Osteocyte (in vitro differentiated cells): ENCODE results near the gene EPN3. TPM values are rescaled to one million over a fixed set of nuclear protein-coding genes. Genes with fewer than 3 reads are reported as not detected.

Experiments used
- DNase-seq: peaks from one replicate; pipeline ENCODE4 v3.0.0; 2021; ENCODE audit warnings: mixed read lengths; ENCODE audit not compliant: unreplicated experiment; ENCODE audit errors: extremely low spot score
- H3K27ac Mint-ChIP-seq: one replicate; pipeline ENCODE4 v1.8.0; 2021; ENCODE audit warnings: mild to moderate bottlenecking, mixed read lengths; ENCODE audit not compliant: unreplicated experiment
- H3K27me3 Mint-ChIP-seq: one replicate; pipeline ENCODE4 v1.8.0; 2021; ENCODE audit warnings: mixed read lengths; ENCODE audit not compliant: unreplicated experiment
- H3K36me3 Mint-ChIP-seq: one replicate; pipeline ENCODE4 v1.8.0; 2021; ENCODE audit warnings: mixed read lengths; ENCODE audit not compliant: unreplicated experiment
- H3K4me1 Mint-ChIP-seq: one replicate; pipeline ENCODE4 v1.8.0; 2021; ENCODE audit warnings: mixed read lengths; ENCODE audit not compliant: unreplicated experiment
- H3K4me3 Mint-ChIP-seq: one replicate; pipeline ENCODE4 v1.8.0; 2021; ENCODE audit warnings: mild to moderate bottlenecking, moderate library complexity, mixed read lengths; ENCODE audit not compliant: unreplicated experiment
- H3K9me3 Mint-ChIP-seq: one replicate; pipeline ENCODE4 v1.8.0; 2021; ENCODE audit warnings: mixed read lengths; ENCODE audit not compliant: unreplicated experiment
- CTCF ChIP-seq: fragments of 200-600 bp; sonication (generic); IDR thresholded peaks from 2 replicates; pipeline ENCODE4 v1.5.0; 2021; ENCODE audit warnings: antibody characterized with exemption, mild to moderate bottlenecking, moderate library complexity
- total RNA-seq: library from RNA; stranded (reverse); gene quantifications from 2 replicates; pipeline ENCODE4 v1.2.1, GENCODE V29; 2021

Gene EPN3
- total RNA-seq, 1 donor from 2014 or later = not detected

DNA sequence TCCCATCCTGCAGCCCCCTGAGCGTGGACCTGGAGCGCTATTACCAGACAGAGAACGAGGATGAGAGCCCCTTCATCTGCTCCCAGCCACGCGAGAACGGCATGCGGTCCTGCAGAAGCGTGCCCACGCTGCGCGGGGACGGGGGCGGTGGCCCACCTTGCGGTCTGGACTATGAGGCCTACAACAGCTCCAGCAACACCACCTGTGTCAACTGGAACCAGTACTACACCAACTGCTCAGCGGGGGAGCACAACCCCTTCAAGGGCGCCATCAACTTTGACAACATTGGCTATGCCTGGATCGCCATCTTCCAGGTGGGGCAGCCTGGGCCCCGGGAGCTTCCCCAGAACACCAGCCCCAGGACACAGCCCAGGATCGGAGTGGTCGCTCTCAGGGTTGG is 40.0 kb downstream of the EPN3 start:
- Mint-ChIP-seq H3K4me1 (no peaks in the 10 kb centered on the region), H3K4me3 (no peak overlapping the region), H3K9me3 (no peaks in the 10 kb centered on the region), H3K27me3 (peaks cover 22% of the 10 kb centered on the region), H3K36me3 (no peaks in the 10 kb centered on the region), H3K27ac (no peak overlapping the region)
- DNase-seq = no peak
- no peak for TF ChIP-seq CTCF

- Mint-ChIP-seq H3K36me3 (no peaks in the 10 kb centered on the region), H3K27ac (no peak overlapping the region), H3K9me3 (no peaks in the 10 kb centered on the region), H3K4me3 (no peak overlapping the region), H3K27me3 (peaks cover 24% of the 10 kb centered on the region), H3K4me1 (no peaks in the 10 kb centered on the region)
- DNase-seq = no peak
- no peak for TF ChIP-seq CTCF
Measured at GRCh38 chr17:50573866-50574611, 41.5 kb downstream of the EPN3 start.

DNA sequence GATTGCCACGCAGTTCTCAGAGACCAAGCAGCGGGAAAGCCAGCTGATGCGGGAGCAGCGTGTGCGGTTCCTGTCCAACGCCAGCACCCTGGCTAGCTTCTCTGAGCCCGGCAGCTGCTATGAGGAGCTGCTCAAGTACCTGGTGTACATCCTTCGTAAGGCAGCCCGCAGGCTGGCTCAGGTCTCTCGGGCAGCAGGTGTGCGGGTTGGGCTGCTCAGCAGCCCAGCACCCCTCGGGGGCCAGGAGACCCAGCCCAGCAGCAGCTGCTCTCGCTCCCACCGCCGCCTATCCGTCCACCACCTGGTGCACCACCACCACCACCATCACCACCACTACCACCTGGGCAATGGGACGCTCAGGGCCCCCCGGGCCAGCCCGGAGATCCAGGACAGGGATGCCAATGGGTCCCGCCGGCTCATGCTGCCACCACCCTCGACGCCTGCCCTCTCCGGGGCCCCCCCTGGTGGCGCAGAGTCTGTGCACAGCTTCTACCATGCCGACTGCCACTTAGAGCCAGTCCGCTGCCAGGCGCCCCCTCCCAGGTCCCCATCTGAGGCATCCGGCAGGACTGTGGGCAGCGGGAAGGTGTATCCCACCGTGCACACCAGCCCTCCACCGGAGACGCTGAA is 43.2 kb downstream of the EPN3 start:
- Mint-ChIP-seq H3K27me3 (peaks cover 26% of the 10 kb centered on the region), H3K4me3 (no peak overlapping the region), H3K9me3 (no peaks in the 10 kb centered on the region), H3K27ac (no peak overlapping the region), H3K36me3 (no peaks in the 10 kb centered on the region), H3K4me1 (no peaks in the 10 kb centered on the region)
- no peak for TF ChIP-seq CTCF
- DNase-seq = no peak

DNA sequence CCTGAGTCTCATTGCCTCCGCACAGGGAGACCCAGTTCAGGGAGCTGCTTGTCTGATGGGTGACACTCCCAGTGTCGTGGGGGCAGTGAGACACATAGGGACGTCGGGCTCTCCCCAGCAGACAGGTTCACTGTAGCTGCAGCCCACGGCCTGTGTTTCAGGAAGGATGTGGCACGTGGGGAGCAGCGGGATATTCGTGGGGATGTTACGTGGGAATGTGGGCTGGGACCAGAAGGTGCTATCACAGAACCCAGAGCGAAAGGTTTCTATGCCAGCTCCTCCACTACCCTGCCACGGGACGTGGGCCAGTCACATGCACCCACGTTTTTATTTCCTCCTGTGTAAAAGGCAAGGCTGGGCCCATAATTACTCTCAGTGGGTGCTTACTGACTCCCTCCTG is 44.3 kb downstream of the EPN3 start:
- no peak overlapping the region for H3K27ac Mint-ChIP-seq

More for the DNA sequence above, 44.3 kb downstream of the EPN3 start:
- DNase-seq = no peak
- Mint-ChIP-seq H3K4me1 (peaks cover 2% of the 10 kb centered on the region), H3K9me3 (no peaks in the 10 kb centered on the region), H3K27me3 (peaks cover 26% of the 10 kb centered on the region), H3K36me3 (no peaks in the 10 kb centered on the region), H3K4me3 (no peak overlapping the region)
- TF ChIP-seq CTCF = no peak
